ENCODE measurements around the gene MICB. TPM values are rescaled to one million over a fixed set of nuclear protein-coding genes. Genes with fewer than 3 reads are reported as not detected.
A peak's percentile ranks its signal among the peaks of the same experiment; 100 is the strongest.

MICB gene
- total and polyA plus RNA-seq, 9 of the 15 experiments (the other 6 are each of a cell fraction or from before 2014, with no cell fraction given) = 13.3 to 34.5 (median 19.8) TPM

GRCh38 chr6:31547727-31548543 is 50.0 kb downstream of the MICB start (continued):
- TF ChIP-seq RREB1 (CRISPR knock-in tag; IDR thresholded peaks at IDR 0.05) (0 out of 2 replicates have a peak, but pooled peaks have one; percentile 65), HNRNPUL1 (IDR thresholded peaks at IDR 0.05; ENCODE audit: low read length) (no peak), ZC3H11A (IDR thresholded peaks at IDR 0.05; ENCODE audit: low read depth, low read length) (no peak), ZNF143 (CRISPR knock-in tag; IDR thresholded peaks at IDR 0.05) (0 out of 2 replicates have a peak, but pooled peaks have one; percentile 36), ELF4 (CRISPR knock-in tag; IDR thresholded peaks at IDR 0.05) (no peak), ZNF592 (IDR thresholded peaks at IDR 0.05) (peak; percentile 87), GABPA (tag; conservative IDR thresholded peaks at IDR 0.05; ENCODE audit: low read depth) (peak; percentile 85; the same call in 1 of the 2 replicates), TCF15 (CRISPR knock-in tag; IDR thresholded peaks at IDR 0.05) (0 out of 2 replicates have a peak, but pooled peaks have one; percentile 17), CLOCK (CRISPR knock-in tag; IDR thresholded peaks at IDR 0.05; ENCODE audit: borderline replicate concordance) (no peak), MED1 (CRISPR knock-in tag; IDR thresholded peaks at IDR 0.05; ENCODE audit: borderline replicate concordance) (no peak), NR2C2 (CRISPR knock-in tag; IDR thresholded peaks at IDR 0.05) (peak; percentile 59; the same call in 1 of the 2 replicates), NR2C2 (tag; IDR thresholded peaks at IDR 0.05) (peak; percentile 83; the same call in 1 of the 2 replicates)

Measured in K562 (cell line).